ENCODE results near the gene SESTD1. TPM values are rescaled to one million over a fixed set of nuclear protein-coding genes. Genes with fewer than 3 reads are reported as not detected.

Gene SESTD1
- total and polyA plus RNA-seq, 2 experiments from 2014 or later: 12.6 to 21.6 TPM

DNA sequence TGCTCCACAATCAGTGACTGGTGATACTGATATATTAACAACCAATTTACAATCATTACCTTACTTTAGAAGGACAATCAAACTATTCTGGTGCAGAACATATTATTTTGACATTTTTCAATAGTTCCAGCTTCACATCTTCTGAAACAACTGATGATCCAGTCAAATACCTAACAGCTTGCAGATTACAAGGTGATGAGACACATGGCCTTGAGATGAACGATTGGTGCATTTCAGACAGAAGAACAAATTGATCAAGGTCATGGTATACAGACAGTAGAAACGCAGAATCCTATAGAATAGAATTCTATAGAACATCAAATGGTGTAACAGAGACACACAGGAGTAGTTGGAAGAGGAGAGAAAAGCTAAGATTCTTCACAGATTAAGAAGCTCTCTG is 24.8 kb downstream of the SESTD1 start:
- Histone ChIP-seq H3K9me2 (ENCODE audit: insufficient read depth) (no peaks in the 10 kb centered on the region), H3K36me3 (ENCODE audit: insufficient read depth) (no peaks in the 10 kb centered on the region), H3K79me2 (replicated peaks; ENCODE audit: insufficient read depth) (peaks cover 62% of the 10 kb centered on the region), H2AFZ (no peak overlapping the region), H3F3A (replicated peaks; ENCODE audit: low read depth) (no peaks in the 10 kb centered on the region), H3K4me3 (no peak overlapping the region), H4K20me1 (replicated peaks; ENCODE audit: insufficient read depth) (no peaks in the 10 kb centered on the region), H3K4me1 (ENCODE audit: insufficient read depth) (peaks cover 24% of the 10 kb centered on the region), H3K4me2 (no peak overlapping the region), H3K27me3 (ENCODE audit: insufficient read depth) (no peaks in the 10 kb centered on the region), H3K27ac (ENCODE audit: low read depth) (no peak overlapping the region)
- Mint-ChIP-seq H3K27me3 (ENCODE audit: insufficient read depth, low read depth, poor library complexity) (no peaks in the 10 kb centered on the region), H3K27ac (no peak overlapping the region), H3K36me3 (ENCODE audit: low read depth) (peaks cover 5% of the 10 kb centered on the region; the same call in 2 of the 3 replicates), H3K4me3 (no peak overlapping the region), H3K9me3 (peaks cover 5% of the 10 kb centered on the region; the same call in 2 of the 3 replicates), H3K4me1 (peaks cover 24% of the 10 kb centered on the region)
- TF ChIP-seq, protein P1, sequence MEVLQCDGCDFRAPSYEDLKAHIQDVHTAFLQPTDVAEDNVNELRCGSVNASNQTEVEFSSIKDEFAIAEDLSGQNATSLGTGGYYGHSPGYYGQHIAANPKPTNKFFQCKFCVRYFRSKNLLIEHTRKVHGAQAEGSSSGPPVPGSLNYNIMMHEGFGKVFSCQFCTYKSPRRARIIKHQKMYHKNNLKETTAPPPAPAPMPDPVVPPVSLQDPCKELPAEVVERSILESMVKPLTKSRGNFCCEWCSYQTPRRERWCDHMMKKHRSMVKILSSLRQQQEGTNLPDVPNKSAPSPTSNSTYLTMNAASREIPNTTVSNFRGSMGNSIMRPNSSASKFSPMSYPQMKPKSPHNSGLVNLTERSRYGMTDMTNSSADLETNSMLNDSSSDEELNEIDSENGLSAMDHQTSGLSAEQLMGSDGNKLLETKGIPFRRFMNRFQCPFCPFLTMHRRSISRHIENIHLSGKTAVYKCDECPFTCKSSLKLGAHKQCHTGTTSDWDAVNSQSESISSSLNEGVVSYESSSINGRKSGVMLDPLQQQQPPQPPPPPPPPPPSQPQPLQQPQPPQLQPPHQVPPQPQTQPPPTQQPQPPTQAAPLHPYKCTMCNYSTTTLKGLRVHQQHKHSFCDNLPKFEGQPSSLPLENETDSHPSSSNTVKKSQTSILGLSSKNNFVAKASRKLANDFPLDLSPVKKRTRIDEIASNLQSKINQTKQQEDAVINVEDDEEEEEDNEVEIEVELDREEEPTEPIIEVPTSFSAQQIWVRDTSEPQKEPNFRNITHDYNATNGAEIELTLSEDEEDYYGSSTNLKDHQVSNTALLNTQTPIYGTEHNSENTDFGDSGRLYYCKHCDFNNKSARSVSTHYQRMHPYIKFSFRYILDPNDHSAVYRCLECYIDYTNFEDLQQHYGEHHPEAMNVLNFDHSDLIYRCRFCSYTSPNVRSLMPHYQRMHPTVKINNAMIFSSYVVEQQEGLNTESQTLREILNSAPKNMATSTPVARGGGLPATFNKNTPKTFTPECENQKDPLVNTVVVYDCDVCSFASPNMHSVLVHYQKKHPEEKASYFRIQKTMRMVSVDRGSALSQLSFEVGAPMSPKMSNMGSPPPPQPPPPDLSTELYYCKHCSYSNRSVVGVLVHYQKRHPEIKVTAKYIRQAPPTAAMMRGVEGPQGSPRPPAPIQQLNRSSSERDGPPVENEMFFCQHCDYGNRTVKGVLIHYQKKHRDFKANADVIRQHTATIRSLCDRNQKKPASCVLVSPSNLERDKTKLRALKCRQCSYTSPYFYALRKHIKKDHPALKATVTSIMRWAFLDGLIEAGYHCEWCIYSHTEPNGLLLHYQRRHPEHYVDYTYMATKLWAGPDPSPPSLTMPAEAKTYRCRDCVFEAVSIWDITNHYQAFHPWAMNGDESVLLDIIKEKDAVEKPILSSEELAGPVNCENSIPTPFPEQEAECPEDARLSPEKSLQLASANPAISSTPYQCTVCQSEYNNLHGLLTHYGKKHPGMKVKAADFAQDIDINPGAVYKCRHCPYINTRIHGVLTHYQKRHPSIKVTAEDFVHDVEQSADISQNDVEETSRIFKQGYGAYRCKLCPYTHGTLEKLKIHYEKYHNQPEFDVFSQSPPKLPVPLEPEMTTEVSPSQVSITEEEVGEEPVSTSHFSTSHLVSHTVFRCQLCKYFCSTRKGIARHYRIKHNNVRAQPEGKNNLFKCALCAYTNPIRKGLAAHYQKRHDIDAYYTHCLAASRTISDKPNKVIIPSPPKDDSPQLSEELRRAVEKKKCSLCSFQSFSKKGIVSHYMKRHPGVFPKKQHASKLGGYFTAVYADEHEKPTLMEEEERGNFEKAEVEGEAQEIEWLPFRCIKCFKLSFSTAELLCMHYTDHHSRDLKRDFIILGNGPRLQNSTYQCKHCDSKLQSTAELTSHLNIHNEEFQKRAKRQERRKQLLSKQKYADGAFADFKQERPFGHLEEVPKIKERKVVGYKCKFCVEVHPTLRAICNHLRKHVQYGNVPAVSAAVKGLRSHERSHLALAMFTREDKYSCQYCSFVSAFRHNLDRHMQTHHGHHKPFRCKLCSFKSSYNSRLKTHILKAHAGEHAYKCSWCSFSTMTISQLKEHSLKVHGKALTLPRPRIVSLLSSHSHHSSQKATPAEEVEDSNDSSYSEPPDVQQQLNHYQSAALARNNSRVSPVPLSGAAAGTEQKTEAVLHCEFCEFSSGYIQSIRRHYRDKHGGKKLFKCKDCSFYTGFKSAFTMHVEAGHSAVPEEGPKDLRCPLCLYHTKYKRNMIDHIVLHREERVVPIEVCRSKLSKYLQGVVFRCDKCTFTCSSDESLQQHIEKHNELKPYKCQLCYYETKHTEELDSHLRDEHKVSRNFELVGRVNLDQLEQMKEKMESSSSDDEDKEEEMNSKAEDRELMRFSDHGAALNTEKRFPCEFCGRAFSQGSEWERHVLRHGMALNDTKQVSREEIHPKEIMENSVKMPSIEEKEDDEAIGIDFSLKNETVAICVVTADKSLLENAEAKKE (CRISPR knock-in tag; IDR thresholded peaks at IDR 0.05): no peak
- no peak for TF ChIP-seq NANOG (IDR thresholded peaks at IDR 0.05; ENCODE audit: borderline replicate concordance)
- TF ChIP-seq ZNF114 (CRISPR knock-in tag; IDR thresholded peaks at IDR 0.05): no peak
- no peak for TF ChIP-seq STAT1 (IDR thresholded peaks at IDR 0.05; ENCODE audit: unreplicated experiment)
- no peak for TF ChIP-seq CREB1 (CRISPR knock-in tag; IDR thresholded peaks at IDR 0.05; ENCODE audit: low read depth)
- TF ChIP-seq, protein P2, sequence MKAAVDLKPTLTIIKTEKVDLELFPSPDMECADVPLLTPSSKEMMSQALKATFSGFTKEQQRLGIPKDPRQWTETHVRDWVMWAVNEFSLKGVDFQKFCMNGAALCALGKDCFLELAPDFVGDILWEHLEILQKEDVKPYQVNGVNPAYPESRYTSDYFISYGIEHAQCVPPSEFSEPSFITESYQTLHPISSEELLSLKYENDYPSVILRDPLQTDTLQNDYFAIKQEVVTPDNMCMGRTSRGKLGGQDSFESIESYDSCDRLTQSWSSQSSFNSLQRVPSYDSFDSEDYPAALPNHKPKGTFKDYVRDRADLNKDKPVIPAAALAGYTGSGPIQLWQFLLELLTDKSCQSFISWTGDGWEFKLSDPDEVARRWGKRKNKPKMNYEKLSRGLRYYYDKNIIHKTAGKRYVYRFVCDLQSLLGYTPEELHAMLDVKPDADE (IDR thresholded peaks at IDR 0.05): no peak
- no peak for TF ChIP-seq EZH2 (IDR thresholded peaks at IDR 0.05; ENCODE audit: low read depth, unreplicated experiment)
- no peak for TF ChIP-seq POLR2AphosphoS5 (IDR thresholded peaks at IDR 0.05; ENCODE audit: low read depth)
- TF ChIP-seq EZH2phosphoT487 (IDR thresholded peaks at IDR 0.05; ENCODE audit: unreplicated experiment): no peak
- TF ChIP-seq, protein P3, sequence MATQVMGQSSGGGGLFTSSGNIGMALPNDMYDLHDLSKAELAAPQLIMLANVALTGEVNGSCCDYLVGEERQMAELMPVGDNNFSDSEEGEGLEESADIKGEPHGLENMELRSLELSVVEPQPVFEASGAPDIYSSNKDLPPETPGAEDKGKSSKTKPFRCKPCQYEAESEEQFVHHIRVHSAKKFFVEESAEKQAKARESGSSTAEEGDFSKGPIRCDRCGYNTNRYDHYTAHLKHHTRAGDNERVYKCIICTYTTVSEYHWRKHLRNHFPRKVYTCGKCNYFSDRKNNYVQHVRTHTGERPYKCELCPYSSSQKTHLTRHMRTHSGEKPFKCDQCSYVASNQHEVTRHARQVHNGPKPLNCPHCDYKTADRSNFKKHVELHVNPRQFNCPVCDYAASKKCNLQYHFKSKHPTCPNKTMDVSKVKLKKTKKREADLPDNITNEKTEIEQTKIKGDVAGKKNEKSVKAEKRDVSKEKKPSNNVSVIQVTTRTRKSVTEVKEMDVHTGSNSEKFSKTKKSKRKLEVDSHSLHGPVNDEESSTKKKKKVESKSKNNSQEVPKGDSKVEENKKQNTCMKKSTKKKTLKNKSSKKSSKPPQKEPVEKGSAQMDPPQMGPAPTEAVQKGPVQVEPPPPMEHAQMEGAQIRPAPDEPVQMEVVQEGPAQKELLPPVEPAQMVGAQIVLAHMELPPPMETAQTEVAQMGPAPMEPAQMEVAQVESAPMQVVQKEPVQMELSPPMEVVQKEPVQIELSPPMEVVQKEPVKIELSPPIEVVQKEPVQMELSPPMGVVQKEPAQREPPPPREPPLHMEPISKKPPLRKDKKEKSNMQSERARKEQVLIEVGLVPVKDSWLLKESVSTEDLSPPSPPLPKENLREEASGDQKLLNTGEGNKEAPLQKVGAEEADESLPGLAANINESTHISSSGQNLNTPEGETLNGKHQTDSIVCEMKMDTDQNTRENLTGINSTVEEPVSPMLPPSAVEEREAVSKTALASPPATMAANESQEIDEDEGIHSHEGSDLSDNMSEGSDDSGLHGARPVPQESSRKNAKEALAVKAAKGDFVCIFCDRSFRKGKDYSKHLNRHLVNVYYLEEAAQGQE (IDR thresholded peaks at IDR 0.05; ENCODE audit: unreplicated experiment): no peak
- TF ChIP-seq JUNB (IDR thresholded peaks at IDR 0.05; ENCODE audit: unreplicated experiment): no peak
- TF ChIP-seq, protein P4, sequence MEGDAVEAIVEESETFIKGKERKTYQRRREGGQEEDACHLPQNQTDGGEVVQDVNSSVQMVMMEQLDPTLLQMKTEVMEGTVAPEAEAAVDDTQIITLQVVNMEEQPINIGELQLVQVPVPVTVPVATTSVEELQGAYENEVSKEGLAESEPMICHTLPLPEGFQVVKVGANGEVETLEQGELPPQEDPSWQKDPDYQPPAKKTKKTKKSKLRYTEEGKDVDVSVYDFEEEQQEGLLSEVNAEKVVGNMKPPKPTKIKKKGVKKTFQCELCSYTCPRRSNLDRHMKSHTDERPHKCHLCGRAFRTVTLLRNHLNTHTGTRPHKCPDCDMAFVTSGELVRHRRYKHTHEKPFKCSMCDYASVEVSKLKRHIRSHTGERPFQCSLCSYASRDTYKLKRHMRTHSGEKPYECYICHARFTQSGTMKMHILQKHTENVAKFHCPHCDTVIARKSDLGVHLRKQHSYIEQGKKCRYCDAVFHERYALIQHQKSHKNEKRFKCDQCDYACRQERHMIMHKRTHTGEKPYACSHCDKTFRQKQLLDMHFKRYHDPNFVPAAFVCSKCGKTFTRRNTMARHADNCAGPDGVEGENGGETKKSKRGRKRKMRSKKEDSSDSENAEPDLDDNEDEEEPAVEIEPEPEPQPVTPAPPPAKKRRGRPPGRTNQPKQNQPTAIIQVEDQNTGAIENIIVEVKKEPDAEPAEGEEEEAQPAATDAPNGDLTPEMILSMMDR (conservative IDR thresholded peaks at IDR 0.05; ENCODE audit: low read depth in 2 of 2): no peak
- no peak for TF ChIP-seq ZNF331 (CRISPR knock-in tag; IDR thresholded peaks at IDR 0.05; ENCODE audit: low read depth)
- no peak for ATAC-seq
- DNase-seq (ENCODE audit: low spot score): no peak
